Measurements from ENCODE around the gene ASGR1.

ASGR1 gene

DNA sequence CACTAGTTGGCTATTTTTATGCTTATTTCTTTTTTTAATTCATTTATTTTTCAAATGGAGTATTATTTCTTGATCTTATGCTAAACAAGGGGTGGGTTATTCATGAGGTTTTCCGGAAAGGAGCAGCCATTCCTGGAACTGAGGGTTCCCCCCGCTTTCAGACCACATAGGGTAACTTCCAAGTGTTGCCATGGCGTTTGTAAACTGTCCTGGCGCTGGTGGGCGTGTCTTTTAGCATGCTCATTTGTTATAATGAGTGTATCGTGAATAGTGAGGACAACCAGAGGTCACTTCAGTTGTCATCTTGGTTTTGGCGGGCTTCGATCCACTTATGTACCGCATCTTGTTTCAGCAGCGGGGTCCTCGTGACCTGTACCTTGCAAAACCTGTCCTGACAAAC lies 35.0 kb downstream of the ASGR1 start:
- H3K36me3 ChIP-seq (ENCODE audit: insufficient read depth, low read length) = no peaks in the 10 kb centered on the region
- no peaks in the 10 kb centered on the region for H3K79me2 ChIP-seq (ENCODE audit: insufficient read depth, low read length)
- H3K4me2 ChIP-seq (ENCODE audit: low read depth, low read length, poor library complexity, severe bottlenecking) = no peak overlapping the region
- H3F3A ChIP-seq (ENCODE audit: low read depth) = no peaks in the 10 kb centered on the region
- TF ChIP-seq EZH2phosphoT487 (IDR thresholded peaks at IDR 0.05; ENCODE audit: borderline replicate concordance) = no peak
- TF ChIP-seq, protein P1, sequence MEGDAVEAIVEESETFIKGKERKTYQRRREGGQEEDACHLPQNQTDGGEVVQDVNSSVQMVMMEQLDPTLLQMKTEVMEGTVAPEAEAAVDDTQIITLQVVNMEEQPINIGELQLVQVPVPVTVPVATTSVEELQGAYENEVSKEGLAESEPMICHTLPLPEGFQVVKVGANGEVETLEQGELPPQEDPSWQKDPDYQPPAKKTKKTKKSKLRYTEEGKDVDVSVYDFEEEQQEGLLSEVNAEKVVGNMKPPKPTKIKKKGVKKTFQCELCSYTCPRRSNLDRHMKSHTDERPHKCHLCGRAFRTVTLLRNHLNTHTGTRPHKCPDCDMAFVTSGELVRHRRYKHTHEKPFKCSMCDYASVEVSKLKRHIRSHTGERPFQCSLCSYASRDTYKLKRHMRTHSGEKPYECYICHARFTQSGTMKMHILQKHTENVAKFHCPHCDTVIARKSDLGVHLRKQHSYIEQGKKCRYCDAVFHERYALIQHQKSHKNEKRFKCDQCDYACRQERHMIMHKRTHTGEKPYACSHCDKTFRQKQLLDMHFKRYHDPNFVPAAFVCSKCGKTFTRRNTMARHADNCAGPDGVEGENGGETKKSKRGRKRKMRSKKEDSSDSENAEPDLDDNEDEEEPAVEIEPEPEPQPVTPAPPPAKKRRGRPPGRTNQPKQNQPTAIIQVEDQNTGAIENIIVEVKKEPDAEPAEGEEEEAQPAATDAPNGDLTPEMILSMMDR (conservative IDR thresholded peaks at IDR 0.05; ENCODE audit: low read length) = no peak
- H3K4me3 ChIP-seq (ENCODE audit: low read length, poor library complexity, severe bottlenecking) = no peak overlapping the region
- H4K20me1 ChIP-seq (ENCODE audit: insufficient read depth, low read length, poor library complexity, severe bottlenecking) = no peaks in the 10 kb centered on the region
- H3K9me3 ChIP-seq (ENCODE audit: insufficient read depth, low read depth, low read length) = no peaks in the 10 kb centered on the region
- no peak overlapping the region for H2AFZ ChIP-seq (ENCODE audit: low read length)
- no peak overlapping the region for H3K9ac ChIP-seq (ENCODE audit: low read depth, low read length, poor library complexity, severe bottlenecking)
- no peaks in the 10 kb centered on the region for H3K27me3 ChIP-seq (ENCODE audit: insufficient read depth, low read length, poor library complexity, severe bottlenecking)
- H3K9me2 ChIP-seq (replicated peaks; ENCODE audit: low read depth, low read length) = no peaks in the 10 kb centered on the region
- H3K4me1 ChIP-seq (ENCODE audit: insufficient read depth, low read length, poor library complexity, severe bottlenecking) = no peaks in the 10 kb centered on the region

DNA sequence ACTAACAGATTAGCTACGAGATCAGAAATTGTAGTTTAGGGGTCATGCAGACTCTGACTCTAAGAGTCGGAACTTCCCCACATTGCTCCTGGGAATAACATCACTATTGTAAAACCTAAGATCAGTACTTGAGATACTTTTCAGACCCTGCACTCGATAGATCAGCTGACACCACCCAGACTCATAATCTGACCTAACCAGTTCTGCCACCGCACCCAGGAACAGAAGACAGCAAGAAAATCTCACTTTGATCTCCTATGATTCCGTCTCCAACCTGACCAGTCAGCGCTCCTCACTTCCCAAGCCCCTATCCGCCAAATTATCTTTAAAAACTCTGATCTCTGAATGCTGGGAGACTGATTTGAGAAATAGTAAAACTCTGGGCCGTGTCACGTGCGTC lies 37.3 kb downstream of the ASGR1 start:
- no peak overlapping the region for H3K4me3 ChIP-seq (ENCODE audit: low read length, poor library complexity, severe bottlenecking)
- no peaks in the 10 kb centered on the region for H4K20me1 ChIP-seq (ENCODE audit: insufficient read depth, low read length, poor library complexity, severe bottlenecking)
- no peak overlapping the region for H3K9ac ChIP-seq (ENCODE audit: low read depth, low read length, poor library complexity, severe bottlenecking)
- no peak overlapping the region for H3K4me2 ChIP-seq (ENCODE audit: low read depth, low read length, poor library complexity, severe bottlenecking)
- no peak overlapping the region for H2AFZ ChIP-seq (ENCODE audit: low read length)
- H3K27me3 ChIP-seq (ENCODE audit: insufficient read depth, low read length, poor library complexity, severe bottlenecking) = no peaks in the 10 kb centered on the region
- H3K9me3 ChIP-seq (ENCODE audit: insufficient read depth, low read depth, low read length) = no peaks in the 10 kb centered on the region
- no peaks in the 10 kb centered on the region for H3K9me2 ChIP-seq (replicated peaks; ENCODE audit: low read depth, low read length)
- H3K79me2 ChIP-seq (ENCODE audit: insufficient read depth, low read length) = no peaks in the 10 kb centered on the region
- no peaks in the 10 kb centered on the region for H3K36me3 ChIP-seq (ENCODE audit: insufficient read depth, low read length)
- TF ChIP-seq, protein P1 (conservative IDR thresholded peaks at IDR 0.05; ENCODE audit: low read length) = no peak
- no peak for TF ChIP-seq EZH2phosphoT487 (IDR thresholded peaks at IDR 0.05; ENCODE audit: borderline replicate concordance)
- no peaks in the 10 kb centered on the region for H3K4me1 ChIP-seq (ENCODE audit: insufficient read depth, low read length, poor library complexity, severe bottlenecking)
- H3F3A ChIP-seq (ENCODE audit: low read depth) = no peaks in the 10 kb centered on the region

DNA sequence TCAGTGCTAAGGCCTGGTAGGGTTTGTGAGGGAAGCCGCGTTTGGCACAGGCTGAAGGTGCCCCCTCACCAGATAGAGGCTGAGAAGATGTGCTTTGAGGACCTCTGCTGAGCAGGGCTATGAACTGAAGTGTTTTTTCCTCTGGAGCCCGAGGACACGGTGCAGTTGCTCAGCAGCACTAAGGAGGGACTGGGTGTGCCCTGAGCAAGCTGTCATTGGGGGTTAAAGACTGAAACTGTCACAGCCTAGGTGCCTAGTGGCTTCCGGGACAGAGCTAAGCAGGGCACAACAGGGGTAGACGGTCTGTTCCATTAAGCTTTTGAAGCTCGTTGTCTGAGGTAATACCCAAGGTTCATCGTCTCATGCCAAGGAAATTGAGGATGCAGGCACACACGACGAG lies 39.8 kb downstream of the ASGR1 start:
- Histone ChIP-seq H3F3A (ENCODE audit: low read depth) (no peaks in the 10 kb centered on the region), H2AFZ (ENCODE audit: low read length) (peak overlapping the region; percentile 41; the same call in 1 of the 2 replicates), H3K4me2 (ENCODE audit: low read depth, low read length, poor library complexity, severe bottlenecking) (no peak overlapping the region), H3K9me2 (replicated peaks; ENCODE audit: low read depth, low read length) (no peaks in the 10 kb centered on the region), H3K36me3 (ENCODE audit: insufficient read depth, low read length) (no peaks in the 10 kb centered on the region), H3K9ac (ENCODE audit: low read depth, low read length, poor library complexity, severe bottlenecking) (no peak overlapping the region), H4K20me1 (ENCODE audit: insufficient read depth, low read length, poor library complexity, severe bottlenecking) (no peaks in the 10 kb centered on the region), H3K27me3 (ENCODE audit: insufficient read depth, low read length, poor library complexity, severe bottlenecking) (no peaks in the 10 kb centered on the region), H3K79me2 (ENCODE audit: insufficient read depth, low read length) (no peaks in the 10 kb centered on the region), H3K9me3 (ENCODE audit: insufficient read depth, low read depth, low read length) (no peaks in the 10 kb centered on the region), H3K4me1 (ENCODE audit: insufficient read depth, low read length, poor library complexity, severe bottlenecking) (no peaks in the 10 kb centered on the region), H3K4me3 (ENCODE audit: low read length, poor library complexity, severe bottlenecking) (no peak overlapping the region)
- no peak for TF ChIP-seq EZH2phosphoT487 (IDR thresholded peaks at IDR 0.05; ENCODE audit: borderline replicate concordance)
- TF ChIP-seq, protein P1 (conservative IDR thresholded peaks at IDR 0.05; ENCODE audit: low read length) = no peak

All from Loucy (cell line).